Coronary artery (tissue), 2 donors: ENCODE results near the gene JAGN1.

Experiments
- DNase-seq: peaks from one replicate; pipeline ENCODE4 v3.0.0-alpha.2; 2017; ENCODE audit warnings: low spot score
- H3K27ac ChIP-seq, 2 donors: fragments of 200-600 bp; sonication (generic); one replicate each; pipeline ENCODE4 v1.5.1; 2016 to 2019
- H3K4me3 ChIP-seq: fragments of 200-600 bp; sonication (generic); 2 replicates; pipeline ENCODE4 v1.5.1; 2016; ENCODE audit warnings: mild to moderate bottlenecking, moderate library complexity
- TF ChIP-seq, protein P1 (sequence below): fragments of 200-600 bp; sonication (generic); IDR thresholded peaks from one replicate; pipeline ENCODE4 v1.5.1; 2019; ENCODE audit warnings: antibody characterized with exemption

JAGN1 gene

DNA sequence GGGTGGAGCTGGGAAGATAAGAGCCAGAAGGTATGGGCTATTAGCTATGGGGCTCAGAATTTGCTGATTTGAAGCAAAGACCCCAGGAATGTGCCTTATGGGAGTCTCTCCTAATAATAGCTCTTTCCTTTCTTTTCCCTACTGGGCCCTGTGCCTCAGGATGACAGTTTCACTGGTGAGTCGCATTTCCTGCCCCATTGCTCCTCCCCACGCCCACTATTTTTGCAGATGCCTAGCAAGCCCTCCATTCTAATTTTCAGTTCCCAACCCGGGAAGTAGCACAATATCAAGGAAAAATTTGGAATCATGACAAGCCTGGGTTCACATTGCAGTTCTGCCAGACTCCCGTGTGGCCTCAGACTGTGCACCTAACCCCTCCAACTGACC, 12.8 kb downstream of the JAGN1 start:
- Histone ChIP-seq H3K27ac (peak overlapping the region; percentile 83), H3K4me3 (peak overlapping the region; percentile 66)
- TF ChIP-seq, protein P1, sequence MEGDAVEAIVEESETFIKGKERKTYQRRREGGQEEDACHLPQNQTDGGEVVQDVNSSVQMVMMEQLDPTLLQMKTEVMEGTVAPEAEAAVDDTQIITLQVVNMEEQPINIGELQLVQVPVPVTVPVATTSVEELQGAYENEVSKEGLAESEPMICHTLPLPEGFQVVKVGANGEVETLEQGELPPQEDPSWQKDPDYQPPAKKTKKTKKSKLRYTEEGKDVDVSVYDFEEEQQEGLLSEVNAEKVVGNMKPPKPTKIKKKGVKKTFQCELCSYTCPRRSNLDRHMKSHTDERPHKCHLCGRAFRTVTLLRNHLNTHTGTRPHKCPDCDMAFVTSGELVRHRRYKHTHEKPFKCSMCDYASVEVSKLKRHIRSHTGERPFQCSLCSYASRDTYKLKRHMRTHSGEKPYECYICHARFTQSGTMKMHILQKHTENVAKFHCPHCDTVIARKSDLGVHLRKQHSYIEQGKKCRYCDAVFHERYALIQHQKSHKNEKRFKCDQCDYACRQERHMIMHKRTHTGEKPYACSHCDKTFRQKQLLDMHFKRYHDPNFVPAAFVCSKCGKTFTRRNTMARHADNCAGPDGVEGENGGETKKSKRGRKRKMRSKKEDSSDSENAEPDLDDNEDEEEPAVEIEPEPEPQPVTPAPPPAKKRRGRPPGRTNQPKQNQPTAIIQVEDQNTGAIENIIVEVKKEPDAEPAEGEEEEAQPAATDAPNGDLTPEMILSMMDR, result no peak
- no peak for DNase-seq

DNA sequence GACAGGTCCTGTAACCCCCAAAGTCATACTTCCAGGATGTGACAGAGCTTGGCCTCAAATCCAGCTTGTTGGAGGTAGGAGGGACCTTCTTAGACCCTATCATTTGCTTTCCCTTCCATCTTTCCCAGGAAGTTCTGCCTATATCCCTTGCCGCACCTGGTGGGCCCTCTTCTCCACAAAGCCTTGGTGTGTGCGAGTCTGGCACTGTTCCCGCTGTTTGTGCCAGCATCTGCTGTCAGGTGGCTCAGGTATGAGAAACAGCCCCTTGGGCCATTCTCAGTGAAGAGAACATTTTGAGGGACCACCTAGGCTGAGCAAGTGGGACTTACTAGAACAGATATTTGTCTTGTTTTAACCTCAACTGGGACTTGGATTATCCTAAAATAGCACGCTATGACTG, 13.5 kb downstream of the JAGN1 start:
- DNase-seq, result no peak
- Histone ChIP-seq H3K27ac (peak overlapping the region in 1 of 2 donors; percentile 83), H3K4me3 (peak overlapping the region; percentile 66)
- TF ChIP-seq, protein P1, result no peak

DNA sequence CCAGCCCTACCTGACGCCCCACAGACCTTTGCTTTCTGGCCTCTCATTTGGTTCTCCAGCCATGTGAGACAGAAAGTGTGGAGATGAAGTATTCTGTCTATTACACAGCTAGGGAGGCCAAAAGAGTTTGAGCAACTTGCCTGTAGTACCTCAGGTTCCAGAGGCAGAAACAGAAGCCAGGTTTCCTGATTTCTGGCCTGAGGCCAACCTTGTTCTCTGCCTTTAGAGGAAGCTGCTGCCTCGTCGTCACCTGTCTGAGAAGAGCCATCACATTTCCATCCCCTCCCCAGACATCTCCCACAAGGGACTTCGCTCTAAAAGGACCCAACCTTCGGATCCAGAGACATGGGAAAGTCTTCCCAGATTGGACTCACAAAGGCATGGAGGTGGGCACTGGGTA, 16.1 kb downstream of the JAGN1 start:
- Histone ChIP-seq H3K4me3 (no peak overlapping the region), H3K27ac (no peak overlapping the region)
- TF ChIP-seq, protein P1, result no peak
- DNase-seq, result no peak

DNA sequence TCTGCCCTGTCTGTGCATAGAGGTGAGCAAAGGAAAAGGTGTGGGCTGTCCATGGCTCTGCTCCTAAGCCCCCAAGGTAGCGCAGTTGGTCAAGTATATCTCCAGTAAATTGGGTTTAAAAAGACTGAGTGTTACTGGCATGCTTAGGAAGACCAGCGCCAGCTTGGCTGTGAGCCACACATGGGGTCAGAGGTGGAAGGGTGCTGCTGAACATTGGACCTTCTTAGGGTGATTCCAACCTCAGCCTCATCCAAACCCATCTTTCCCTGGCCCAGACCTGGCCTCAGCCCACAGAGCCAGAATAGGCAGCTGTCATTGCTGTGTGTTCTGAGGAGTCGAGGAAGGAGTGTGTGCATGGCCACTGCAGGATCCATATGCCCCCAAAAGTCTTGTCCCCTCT, 17.9 kb downstream of the JAGN1 start:
- no peak overlapping the region for H3K4me3 ChIP-seq
- TF ChIP-seq, protein P1, result no peak
- DNase-seq, result no peak
- H3K27ac ChIP-seq, result no peak overlapping the region

DNA sequence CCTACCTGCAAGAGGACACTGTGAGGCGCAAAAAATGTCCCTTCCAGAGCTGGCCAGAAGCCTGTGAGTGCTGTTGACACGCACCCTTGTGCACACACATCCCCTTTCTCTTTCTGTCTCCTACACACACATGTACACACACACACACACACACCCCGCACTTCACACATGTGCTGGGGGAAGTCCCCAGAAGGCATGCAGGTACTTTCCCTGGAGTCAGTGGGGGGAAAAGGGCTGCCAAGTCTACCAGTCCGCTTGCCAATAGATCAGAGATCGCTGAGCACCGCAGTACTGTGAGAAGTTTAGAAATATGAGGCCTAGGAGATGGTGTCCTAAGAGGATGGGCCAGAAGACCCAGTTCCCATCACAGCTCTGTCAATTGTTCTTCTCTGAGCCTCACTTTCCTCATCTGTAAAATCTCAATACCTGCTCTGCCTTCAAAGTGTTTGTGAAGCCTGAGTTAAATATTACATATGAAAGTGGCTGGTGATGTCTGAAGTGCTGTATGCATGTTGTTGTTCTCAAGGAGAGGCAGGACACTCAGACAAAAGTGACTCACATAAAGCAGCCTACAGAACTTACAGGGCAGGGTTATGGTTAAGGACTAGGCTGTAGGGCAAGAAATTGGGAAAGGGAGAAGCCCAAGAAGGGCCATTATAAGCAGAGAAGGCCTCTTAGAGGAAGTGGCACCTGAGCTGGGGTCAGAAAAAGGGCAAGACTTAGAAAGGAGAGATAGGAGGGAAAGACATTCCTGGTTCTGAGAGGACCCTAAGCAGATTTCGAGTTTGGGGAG, 19.0 kb downstream of the JAGN1 start:
- no peak overlapping the region for H3K27ac ChIP-seq
- no peak for DNase-seq
- no peak overlapping the region for H3K4me3 ChIP-seq
- TF ChIP-seq, protein P1, result no peak

DNA sequence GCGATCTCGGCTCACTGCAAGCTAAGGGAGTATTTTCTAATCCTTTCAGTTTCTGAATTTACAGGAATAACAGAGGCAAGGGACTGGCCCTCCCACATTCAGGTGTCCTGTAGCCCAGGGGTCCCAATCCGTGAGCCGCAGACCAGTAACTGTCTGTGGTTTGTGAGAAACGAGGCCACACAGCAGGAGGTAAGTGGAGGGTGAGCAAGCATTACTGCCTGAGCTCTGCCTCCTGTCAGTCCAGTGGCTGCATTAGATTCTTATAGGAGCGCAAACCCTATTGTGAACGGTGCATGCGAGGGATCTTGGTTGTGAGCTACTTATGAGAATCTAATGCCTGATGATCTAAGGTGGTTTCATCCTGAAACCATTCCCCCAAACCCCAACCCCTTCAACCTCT, 21.5 kb downstream of the JAGN1 start:
- DNase-seq, result no peak
- Histone ChIP-seq H3K4me3 (no peak overlapping the region), H3K27ac (no peak overlapping the region)
- TF ChIP-seq, protein P1, result no peak

DNA sequence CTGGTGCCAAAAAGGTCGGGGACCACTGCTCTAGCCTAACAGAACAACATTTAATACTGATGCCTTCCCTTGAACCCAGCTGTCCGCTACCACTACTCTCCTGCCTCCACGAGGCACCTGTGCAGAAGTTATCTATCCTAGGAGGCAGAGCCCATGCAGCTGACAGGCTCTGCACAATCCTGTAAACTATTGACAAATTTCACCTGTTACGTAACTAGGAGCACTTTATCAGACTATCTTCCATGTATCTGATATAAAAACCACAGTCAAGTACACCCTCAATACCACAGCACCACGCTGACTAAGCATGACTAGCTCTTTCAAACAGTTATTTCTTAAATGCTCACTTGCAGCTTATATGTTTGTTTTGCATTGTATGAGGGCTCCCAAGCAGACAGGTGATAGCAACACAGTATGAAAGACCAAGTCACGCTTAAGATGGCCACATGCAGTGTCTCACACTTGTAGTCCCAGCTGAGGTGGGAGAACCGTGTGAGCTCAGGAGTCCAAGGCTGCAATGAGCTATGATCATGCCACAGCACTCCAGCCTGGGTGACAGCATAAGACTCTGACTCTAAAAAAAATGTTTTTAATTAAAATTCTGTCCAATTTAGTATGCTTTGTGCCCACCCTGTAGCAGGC, 22.0 kb downstream of the JAGN1 start:
- H3K27ac ChIP-seq, result no peak overlapping the region
- no peak for DNase-seq
- TF ChIP-seq, protein P1, result no peak
- no peak overlapping the region for H3K4me3 ChIP-seq
